Measurements from ENCODE around the gene LHFPL2.

The LHFPL2 gene

GRCh38 chr5:78562714-78563330 lies 85.8 kb downstream of the LHFPL2 start:
- DNase-seq: no peak

GRCh38 chr5:78562001-78562400 lies 86.6 kb downstream of the LHFPL2 start:
- DNase-seq: no peak

DNA sequence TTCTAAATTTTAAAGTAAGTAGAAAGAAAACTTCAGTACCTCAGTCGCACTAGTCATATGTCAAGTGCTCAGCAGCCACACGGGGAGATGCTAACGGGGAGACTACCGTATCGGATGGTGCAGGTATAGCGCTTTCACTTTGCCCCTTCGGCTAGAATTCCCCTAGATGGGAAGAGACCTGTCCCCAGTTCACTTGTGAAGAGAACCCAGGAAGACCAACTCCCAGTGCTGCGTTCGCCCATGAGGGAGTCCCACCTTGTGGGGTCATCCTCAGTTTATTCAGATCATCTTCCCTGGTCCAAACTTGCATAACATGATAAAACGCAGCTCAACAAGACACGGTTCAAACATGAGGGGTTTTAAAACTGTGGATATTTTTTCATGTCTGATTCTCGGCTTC lies 87.3 kb downstream of the LHFPL2 start:
- no peak for DNase-seq

- no peak for DNase-seq
Observed at GRCh38 chr5:78560000-78560855, 88.3 kb downstream of the LHFPL2 start.

DNA sequence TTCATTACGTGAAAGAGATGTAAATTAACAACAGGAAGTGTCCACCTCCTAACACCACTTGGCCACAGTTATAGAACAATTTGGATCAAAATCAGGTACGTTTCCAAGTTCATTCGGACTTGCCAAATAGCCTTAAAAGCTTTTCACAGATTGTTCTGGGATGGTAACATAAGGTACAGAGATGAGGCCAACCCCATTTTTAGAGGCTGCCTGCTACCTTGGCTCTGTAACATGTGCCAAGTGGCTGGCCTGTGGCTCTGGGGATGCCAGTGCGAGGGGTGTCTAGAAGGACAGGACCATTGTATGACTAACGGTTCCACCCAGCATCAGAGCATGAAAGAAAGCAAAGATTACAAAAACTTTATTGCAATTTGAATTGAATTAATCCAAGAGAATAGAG lies 91.0 kb downstream of the LHFPL2 start:
- no peak for DNase-seq

DNA sequence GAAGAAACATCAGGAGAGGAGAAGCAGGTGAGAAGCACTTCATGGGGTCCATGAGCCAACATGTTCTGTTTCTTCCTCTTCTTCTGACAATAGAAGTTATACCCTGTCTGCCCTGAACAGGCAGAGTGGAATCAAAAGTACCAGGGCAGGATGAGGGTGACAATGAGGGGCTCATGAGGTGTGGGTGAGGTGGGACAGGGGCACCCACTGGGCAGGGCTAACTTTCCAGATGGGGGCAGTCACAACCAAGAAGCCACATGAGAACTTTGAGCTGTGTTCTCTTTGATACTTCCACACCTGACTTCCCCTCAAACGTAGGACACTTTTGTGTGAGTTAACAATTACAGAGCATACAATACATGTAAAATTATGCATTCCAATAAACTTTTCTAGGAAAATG lies 92.7 kb downstream of the LHFPL2 start:
- DNase-seq: no peak

DNA sequence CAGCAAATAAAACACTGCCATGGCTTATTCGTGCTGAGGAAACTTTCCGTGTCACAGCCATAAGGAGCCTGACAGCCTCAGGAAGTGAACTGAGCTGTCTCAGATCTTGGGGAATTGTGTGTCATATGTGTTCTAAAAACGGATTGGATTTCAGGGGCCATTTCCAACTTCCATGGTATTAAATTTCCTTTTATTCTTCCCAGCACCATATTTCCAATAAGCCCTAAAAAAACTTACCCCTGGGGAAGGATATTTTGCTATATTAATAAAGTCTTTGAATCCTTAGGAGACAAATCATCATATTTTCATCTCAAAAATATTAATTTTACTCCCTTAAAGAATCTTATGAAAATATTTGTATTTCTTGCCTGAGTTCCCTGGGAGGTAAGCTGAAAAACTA lies 93.9 kb downstream of the LHFPL2 start:
- no peak for DNase-seq

DNA sequence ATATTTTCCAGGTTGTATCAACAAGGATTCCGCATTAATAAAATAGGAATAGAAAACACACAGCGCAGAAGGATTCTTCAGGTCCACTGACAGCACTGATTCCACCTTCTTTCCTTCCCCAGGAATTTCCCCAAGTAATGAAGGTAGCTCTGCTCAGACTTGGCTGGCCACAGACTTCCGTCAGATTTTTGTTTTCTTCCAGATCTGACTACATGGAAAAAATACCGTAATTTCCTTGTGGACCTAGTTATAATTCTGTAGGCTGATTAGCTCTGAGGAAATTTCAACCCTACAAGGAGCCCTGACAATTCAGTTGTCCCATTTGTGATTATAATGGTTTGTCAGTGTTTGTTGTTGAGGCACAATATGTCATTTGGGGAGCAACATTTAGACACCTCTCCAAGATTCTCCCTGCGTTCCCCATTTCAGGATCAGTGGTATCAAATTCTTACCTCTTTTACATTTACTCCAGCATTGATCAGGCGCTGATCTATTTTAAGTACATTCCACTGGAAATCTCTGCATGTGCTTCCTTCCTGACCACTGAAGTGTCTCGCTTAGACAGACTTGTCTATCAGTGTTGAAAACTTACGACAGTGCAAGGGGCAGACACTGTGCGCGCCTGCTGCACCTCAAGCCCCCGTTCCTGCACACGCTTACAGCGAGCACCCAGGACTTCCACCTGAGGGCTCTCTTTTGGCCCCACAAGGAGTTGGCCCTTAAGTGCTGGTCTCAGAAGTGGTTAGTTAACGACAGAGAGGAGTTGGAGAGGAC lies 94.8 kb downstream of the LHFPL2 start:
- DNase-seq: no peak

- DNase-seq: no peak
Observed at GRCh38 chr5:78552729-78553342, 95.7 kb downstream of the LHFPL2 start.

GRCh38 chr5:78550891-78551290 lies 97.7 kb downstream of the LHFPL2 start:
- DNase-seq: no peak

DNA sequence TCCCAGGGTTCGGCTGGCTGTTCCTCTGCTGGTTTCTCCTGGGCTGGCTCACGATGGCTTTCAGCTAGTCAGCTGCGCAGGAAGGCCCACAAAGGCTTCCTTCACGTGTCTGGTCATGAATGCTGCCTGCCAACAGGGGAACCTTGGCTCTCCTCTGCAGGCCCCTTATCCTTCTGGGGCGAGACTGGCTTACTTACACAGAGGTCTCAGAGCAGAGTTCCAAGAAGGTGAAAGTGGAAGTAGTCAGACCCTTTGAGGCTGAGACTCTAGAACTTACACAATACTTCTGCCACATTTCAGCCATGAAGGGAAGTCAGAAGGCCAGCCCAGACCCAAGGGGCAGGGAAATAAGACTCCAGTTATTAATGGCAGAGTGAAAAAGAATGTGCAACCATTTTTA lies 99.5 kb downstream of the LHFPL2 start:
- no peak for DNase-seq

GRCh38 chr5:78547731-78548615 lies 100.6 kb downstream of the LHFPL2 start:
- DNase-seq: no peak

GRCh38 chr5:78547183-78547582 lies 101.4 kb downstream of the LHFPL2 start:
- DNase-seq: no peak

DNA sequence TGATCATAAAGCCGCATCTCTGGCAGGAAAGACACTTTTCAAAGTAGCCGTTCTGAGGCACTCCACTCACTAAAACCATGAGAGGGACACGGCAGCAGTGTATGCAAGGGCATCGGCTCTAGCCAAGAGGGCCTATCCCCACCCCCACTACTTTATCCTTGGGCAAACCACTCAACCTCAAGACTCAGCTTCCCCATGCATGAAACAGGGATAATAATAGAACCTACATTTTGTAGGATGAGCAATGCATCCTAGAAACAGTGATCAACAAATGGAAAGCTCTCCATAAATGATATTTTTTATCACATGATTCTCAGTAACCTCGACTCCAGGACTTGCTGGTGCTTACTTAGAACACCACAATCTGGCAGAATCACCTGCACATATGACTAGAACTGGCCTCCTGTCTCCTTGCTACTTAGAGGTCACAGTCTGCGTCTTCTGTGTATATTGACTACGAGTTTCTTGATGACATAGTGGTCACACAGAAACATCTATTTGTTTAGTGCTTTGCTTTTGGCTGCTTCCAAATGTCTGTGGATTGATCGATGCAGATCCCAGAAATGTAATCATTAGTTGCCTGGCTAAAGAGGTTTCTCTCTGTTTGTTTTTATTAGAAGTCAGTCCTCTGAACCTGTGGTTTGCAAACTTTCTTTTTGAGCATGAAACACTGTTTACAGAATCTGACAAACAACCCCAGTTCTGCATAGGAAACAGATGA lies 102.1 kb downstream of the LHFPL2 start:
- DNase-seq: no peak

- no peak for DNase-seq
Observed at GRCh38 chr5:78545406-78545805, 103.2 kb downstream of the LHFPL2 start.

- no peak for DNase-seq
Observed at GRCh38 chr5:78544561-78545201, 103.9 kb downstream of the LHFPL2 start.

GRCh38 chr5:78543916-78544315 lies 104.7 kb downstream of the LHFPL2 start:
- DNase-seq: no peak

DNA sequence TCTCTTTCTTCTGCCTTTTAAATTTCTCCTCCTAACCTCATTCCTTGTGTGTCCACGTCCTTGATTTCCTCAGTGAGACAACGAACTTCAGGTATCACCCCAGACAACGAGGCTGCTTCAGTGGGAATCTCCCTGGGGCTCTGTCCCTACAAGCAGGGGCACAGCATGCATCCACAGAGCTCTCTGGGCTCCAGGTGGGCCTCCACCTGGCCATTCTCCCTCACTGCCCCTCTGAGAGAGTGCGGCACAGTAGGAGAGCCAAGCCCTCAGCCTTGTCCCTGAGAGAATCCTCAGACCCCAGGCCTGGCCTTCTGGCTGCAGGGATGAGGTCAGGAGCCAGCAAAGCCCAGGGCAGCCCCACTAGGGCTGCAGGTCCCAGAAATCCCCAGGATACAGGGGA lies 105.3 kb downstream of the LHFPL2 start:
- no peak for DNase-seq

GRCh38 chr5:78542321-78542840 lies 106.2 kb downstream of the LHFPL2 start:
- DNase-seq: no peak

- DNase-seq: no peak
Observed at GRCh38 chr5:78541086-78541654, 107.4 kb downstream of the LHFPL2 start.
